GM23338 (cell line): ENCODE measurements around the gene GAL3ST2. TPM values are rescaled to one million over a fixed set of nuclear protein-coding genes. Genes with fewer than 3 reads are reported as not detected.

Experiments
- ATAC-seq: fragments of 200-7000 bp; cut with Tn5 transposase; 3 replicates; pipeline ENCODE4 v1.9.1; 2020
- DNase-seq: peaks from one replicate; pipeline ENCODE4 v3.0.0-alpha.2; 2015; ENCODE audit warnings: low spot score
- H2AFZ ChIP-seq: fragments of 200-600 bp; sonication (generic); 2 replicates; pipeline ENCODE4 v1.8.0; 2016; ENCODE audit warnings: antibody characterized with exemption, mild to moderate bottlenecking, moderate library complexity
- H3F3A ChIP-seq: fragments of 200-600 bp; sonication (generic); replicated peaks from 2 replicates; pipeline ENCODE4 v1.8.0; 2017; ENCODE audit warnings: antibody characterized with exemption, mixed run types, low read depth
- H3K27ac ChIP-seq: fragments of 200-600 bp; sonication (generic); 2 replicates; pipeline ENCODE4 v1.6.1; 2016; ENCODE audit warnings: low read depth
- H3K27me3 ChIP-seq: fragments of 200-600 bp; sonication (generic); 2 replicates; pipeline ENCODE4 v1.8.0; 2016; ENCODE audit warnings: mild to moderate bottlenecking, mixed run types, moderate library complexity; ENCODE audit not compliant: insufficient read depth
- H3K36me3 ChIP-seq: fragments of 200-600 bp; sonication (generic); 2 replicates; pipeline ENCODE4 v1.8.0; 2016; ENCODE audit warnings: mild to moderate bottlenecking; ENCODE audit not compliant: insufficient read depth
- H3K4me1 ChIP-seq: fragments of 200-600 bp; sonication (generic); 2 replicates; pipeline ENCODE4 v1.8.0; 2016; ENCODE audit warnings: mild to moderate bottlenecking, moderate library complexity; ENCODE audit not compliant: insufficient read depth
- H3K4me2 ChIP-seq: fragments of 200-600 bp; sonication (generic); 2 replicates; pipeline ENCODE4 v1.7.1; 2017; ENCODE audit warnings: mixed run types
- H3K4me3 ChIP-seq: fragments of 200-600 bp; sonication (generic); 2 replicates; pipeline ENCODE4 v1.6.1; 2016; ENCODE audit warnings: mixed run types
- H3K79me2 ChIP-seq: fragments of 200-600 bp; sonication (generic); replicated peaks from 2 replicates; pipeline ENCODE4 v1.8.0; 2017; ENCODE audit warnings: mild to moderate bottlenecking; ENCODE audit not compliant: insufficient read depth
- H3K9me2 ChIP-seq: fragments of 200-600 bp; sonication (generic); 2 replicates; pipeline ENCODE4 v1.8.0; 2017; ENCODE audit not compliant: insufficient read depth
- H4K20me1 ChIP-seq: fragments of 200-600 bp; sonication (generic); replicated peaks from 2 replicates; pipeline ENCODE4 v1.8.0; 2017; ENCODE audit warnings: mild to moderate bottlenecking; ENCODE audit not compliant: insufficient read depth
- H3K27ac Mint-ChIP-seq: 2 replicates; pipeline ENCODE4 v1.8.0; 2020; ENCODE audit warnings: inconsistent platforms, mild to moderate bottlenecking, moderate library complexity, mixed read lengths
- H3K27me3 Mint-ChIP-seq: 3 replicates; pipeline ENCODE4 v1.8.0; 2022; ENCODE audit warnings: low read depth, mild to moderate bottlenecking, moderate library complexity, mixed read lengths, inconsistent platforms; ENCODE audit not compliant: insufficient read depth, poor library complexity
- H3K36me3 Mint-ChIP-seq: 3 replicates; pipeline ENCODE4 v1.8.0; 2021; ENCODE audit warnings: low read depth, mild to moderate bottlenecking, inconsistent platforms, moderate library complexity, mixed read lengths
- H3K4me1 Mint-ChIP-seq: 3 replicates; pipeline ENCODE4 v1.8.0; 2020; ENCODE audit warnings: mild to moderate bottlenecking, inconsistent platforms, mixed read lengths
- H3K4me3 Mint-ChIP-seq: 3 replicates; pipeline ENCODE4 v1.8.0; 2021; ENCODE audit warnings: moderate library complexity, mild to moderate bottlenecking, inconsistent platforms, mixed read lengths
- H3K9me3 Mint-ChIP-seq: 3 replicates; pipeline ENCODE4 v1.8.0; 2020; ENCODE audit warnings: moderate library complexity, mild to moderate bottlenecking, inconsistent platforms, mixed read lengths
- CREB1 ChIP-seq: fragments of 250-450 bp; sonication (Bioruptor Pico); IDR thresholded peaks from 2 replicates; pipeline ENCODE4 v1.5.0; 2020; ENCODE audit warnings: low read depth, mild to moderate bottlenecking, moderate library complexity
- EZH2 ChIP-seq: fragments of 200-600 bp; sonication (generic); IDR thresholded peaks from one replicate; pipeline ENCODE4 v1.8.0; 2017; ENCODE audit warnings: antibody characterized with exemption, mild to moderate bottlenecking, low read depth; ENCODE audit not compliant: unreplicated experiment
- EZH2phosphoT487 ChIP-seq: fragments of 200-600 bp; sonication (generic); IDR thresholded peaks from one replicate; pipeline ENCODE4 v1.8.1; 2018; ENCODE audit warnings: antibody characterized with exemption; ENCODE audit not compliant: unreplicated experiment
- JUNB ChIP-seq: IDR thresholded peaks from one replicate; pipeline ENCODE4 v1.6.1; 2016; ENCODE audit warnings: antibody characterized with exemption; ENCODE audit not compliant: unreplicated experiment
- NANOG ChIP-seq: IDR thresholded peaks from 2 replicates; pipeline ENCODE4 v1.6.1; 2016; ENCODE audit warnings: antibody characterized with exemption, borderline replicate concordance
- POLR2AphosphoS5 ChIP-seq: IDR thresholded peaks from 2 replicates; pipeline ENCODE4 v1.6.1; 2016; ENCODE audit warnings: antibody characterized with exemption, low read depth
- REST ChIP-seq: IDR thresholded peaks from one replicate; pipeline ENCODE4 v1.6.1; 2018; ENCODE audit warnings: antibody characterized with exemption; ENCODE audit not compliant: unreplicated experiment
- STAT1 ChIP-seq: IDR thresholded peaks from one replicate; pipeline ENCODE4 v1.6.1; 2016; ENCODE audit warnings: antibody characterized with exemption; ENCODE audit not compliant: unreplicated experiment
- ZNF114 ChIP-seq: fragments of 250-450 bp; sonication (Bioruptor Pico); IDR thresholded peaks from 2 replicates; pipeline ENCODE4 v1.5.0; 2020; ENCODE audit warnings: mild to moderate bottlenecking, moderate library complexity
- ZNF331 ChIP-seq: fragments of 250-450 bp; sonication (Bioruptor Pico); IDR thresholded peaks from 2 replicates; pipeline ENCODE4 v1.5.0; 2020; ENCODE audit warnings: low read depth, mild to moderate bottlenecking, moderate library complexity
- polyA plus RNA-seq: library from polyadenylated mRNA; unstranded; fragments of >200 nt; fragmentation: Nextera tagmentation; extraction: Ambion mirVana; gene quantifications from 2 replicates; pipeline ENCODE4 v1.2.1, GENCODE V29; 2016
- total RNA-seq: library from RNA; depleted of rRNA; stranded (reverse); fragments of >200 nt; shearing (Covaris generic); gene quantifications from 2 replicates; pipeline ENCODE4 v1.2.3, GENCODE V29; 2014
- TF ChIP-seq, protein P1 (sequence below): IDR thresholded peaks from 2 replicates; pipeline ENCODE4 v1.6.1; 2016; ENCODE audit warnings: antibody characterized with exemption
- TF ChIP-seq, protein P2 (sequence below): fragments of 250-450 bp; sonication (Bioruptor Pico); IDR thresholded peaks from 2 replicates; pipeline ENCODE4 v1.5.0; 2020; ENCODE audit warnings: mild to moderate bottlenecking, moderate library complexity

The GAL3ST2 gene
- total and polyA plus RNA-seq, 2 experiments from 2014 or later = 0.19 to 0.24 TPM

DNA sequence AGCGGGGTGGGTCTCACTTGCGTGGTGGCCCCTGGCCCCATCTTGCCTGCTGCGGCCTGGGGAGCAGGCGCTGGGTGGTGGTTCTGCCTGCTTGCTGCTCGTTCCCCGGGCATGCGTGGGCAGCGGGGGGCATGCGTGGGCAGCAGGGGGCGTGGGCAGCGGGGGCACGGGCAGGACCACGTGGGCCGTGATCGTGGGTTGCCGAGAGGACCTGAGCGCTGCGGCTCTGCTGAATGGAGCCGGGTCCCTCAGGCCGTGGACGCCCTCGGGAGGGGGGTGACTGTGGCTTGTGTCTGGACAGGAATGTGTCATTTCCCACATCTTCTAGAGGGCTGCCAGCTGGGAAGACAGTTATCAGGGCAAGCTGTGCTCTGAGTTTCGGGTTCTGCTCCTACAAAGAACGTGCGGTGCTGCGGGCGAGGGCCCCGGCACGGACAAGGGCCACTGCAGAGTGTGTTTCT, 8.3 kb upstream of the GAL3ST2 start (continued):
- no peak for TF ChIP-seq REST
- TF ChIP-seq STAT1 = no peak
- TF ChIP-seq CREB1 (CRISPR knock-in tag) = no peak
- no peak for TF ChIP-seq ZNF331
- no peak for TF ChIP-seq POLR2AphosphoS5

GRCh38 chr2:241768850-241769249, 7.8 kb upstream of the GAL3ST2 start:
- Mint-ChIP-seq H3K36me3 (no peaks in the 10 kb centered on the region), H3K9me3 (no peaks in the 10 kb centered on the region; the same call in 2 of the 3 replicates), H3K4me3 (no peak overlapping the region), H3K4me1 (peaks cover 17% of the 10 kb centered on the region), H3K27ac (no peak overlapping the region), H3K27me3 (peaks cover 6% of the 10 kb centered on the region)
- DNase-seq (no peak), ATAC-seq (no peak)
- Histone ChIP-seq H3K27me3 (no peaks in the 10 kb centered on the region), H3F3A (no peaks in the 10 kb centered on the region), H3K9me2 (no peaks in the 10 kb centered on the region), H4K20me1 (no peaks in the 10 kb centered on the region), H3K79me2 (no peaks in the 10 kb centered on the region), H2AFZ (no peak overlapping the region), H3K4me3 (no peak overlapping the region), H3K4me2 (no peak overlapping the region), H3K27ac (no peak overlapping the region), H3K36me3 (no peaks in the 10 kb centered on the region), H3K4me1 (no peaks in the 10 kb centered on the region)
- TF ChIP-seq ZNF114 (no peak), CREB1 (CRISPR knock-in tag) (no peak), EZH2phosphoT487 (no peak), JUNB (no peak), EZH2 (no peak), REST (no peak), NANOG (no peak)
- TF ChIP-seq, protein P1, sequence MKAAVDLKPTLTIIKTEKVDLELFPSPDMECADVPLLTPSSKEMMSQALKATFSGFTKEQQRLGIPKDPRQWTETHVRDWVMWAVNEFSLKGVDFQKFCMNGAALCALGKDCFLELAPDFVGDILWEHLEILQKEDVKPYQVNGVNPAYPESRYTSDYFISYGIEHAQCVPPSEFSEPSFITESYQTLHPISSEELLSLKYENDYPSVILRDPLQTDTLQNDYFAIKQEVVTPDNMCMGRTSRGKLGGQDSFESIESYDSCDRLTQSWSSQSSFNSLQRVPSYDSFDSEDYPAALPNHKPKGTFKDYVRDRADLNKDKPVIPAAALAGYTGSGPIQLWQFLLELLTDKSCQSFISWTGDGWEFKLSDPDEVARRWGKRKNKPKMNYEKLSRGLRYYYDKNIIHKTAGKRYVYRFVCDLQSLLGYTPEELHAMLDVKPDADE = no peak
- TF ChIP-seq, protein P2, sequence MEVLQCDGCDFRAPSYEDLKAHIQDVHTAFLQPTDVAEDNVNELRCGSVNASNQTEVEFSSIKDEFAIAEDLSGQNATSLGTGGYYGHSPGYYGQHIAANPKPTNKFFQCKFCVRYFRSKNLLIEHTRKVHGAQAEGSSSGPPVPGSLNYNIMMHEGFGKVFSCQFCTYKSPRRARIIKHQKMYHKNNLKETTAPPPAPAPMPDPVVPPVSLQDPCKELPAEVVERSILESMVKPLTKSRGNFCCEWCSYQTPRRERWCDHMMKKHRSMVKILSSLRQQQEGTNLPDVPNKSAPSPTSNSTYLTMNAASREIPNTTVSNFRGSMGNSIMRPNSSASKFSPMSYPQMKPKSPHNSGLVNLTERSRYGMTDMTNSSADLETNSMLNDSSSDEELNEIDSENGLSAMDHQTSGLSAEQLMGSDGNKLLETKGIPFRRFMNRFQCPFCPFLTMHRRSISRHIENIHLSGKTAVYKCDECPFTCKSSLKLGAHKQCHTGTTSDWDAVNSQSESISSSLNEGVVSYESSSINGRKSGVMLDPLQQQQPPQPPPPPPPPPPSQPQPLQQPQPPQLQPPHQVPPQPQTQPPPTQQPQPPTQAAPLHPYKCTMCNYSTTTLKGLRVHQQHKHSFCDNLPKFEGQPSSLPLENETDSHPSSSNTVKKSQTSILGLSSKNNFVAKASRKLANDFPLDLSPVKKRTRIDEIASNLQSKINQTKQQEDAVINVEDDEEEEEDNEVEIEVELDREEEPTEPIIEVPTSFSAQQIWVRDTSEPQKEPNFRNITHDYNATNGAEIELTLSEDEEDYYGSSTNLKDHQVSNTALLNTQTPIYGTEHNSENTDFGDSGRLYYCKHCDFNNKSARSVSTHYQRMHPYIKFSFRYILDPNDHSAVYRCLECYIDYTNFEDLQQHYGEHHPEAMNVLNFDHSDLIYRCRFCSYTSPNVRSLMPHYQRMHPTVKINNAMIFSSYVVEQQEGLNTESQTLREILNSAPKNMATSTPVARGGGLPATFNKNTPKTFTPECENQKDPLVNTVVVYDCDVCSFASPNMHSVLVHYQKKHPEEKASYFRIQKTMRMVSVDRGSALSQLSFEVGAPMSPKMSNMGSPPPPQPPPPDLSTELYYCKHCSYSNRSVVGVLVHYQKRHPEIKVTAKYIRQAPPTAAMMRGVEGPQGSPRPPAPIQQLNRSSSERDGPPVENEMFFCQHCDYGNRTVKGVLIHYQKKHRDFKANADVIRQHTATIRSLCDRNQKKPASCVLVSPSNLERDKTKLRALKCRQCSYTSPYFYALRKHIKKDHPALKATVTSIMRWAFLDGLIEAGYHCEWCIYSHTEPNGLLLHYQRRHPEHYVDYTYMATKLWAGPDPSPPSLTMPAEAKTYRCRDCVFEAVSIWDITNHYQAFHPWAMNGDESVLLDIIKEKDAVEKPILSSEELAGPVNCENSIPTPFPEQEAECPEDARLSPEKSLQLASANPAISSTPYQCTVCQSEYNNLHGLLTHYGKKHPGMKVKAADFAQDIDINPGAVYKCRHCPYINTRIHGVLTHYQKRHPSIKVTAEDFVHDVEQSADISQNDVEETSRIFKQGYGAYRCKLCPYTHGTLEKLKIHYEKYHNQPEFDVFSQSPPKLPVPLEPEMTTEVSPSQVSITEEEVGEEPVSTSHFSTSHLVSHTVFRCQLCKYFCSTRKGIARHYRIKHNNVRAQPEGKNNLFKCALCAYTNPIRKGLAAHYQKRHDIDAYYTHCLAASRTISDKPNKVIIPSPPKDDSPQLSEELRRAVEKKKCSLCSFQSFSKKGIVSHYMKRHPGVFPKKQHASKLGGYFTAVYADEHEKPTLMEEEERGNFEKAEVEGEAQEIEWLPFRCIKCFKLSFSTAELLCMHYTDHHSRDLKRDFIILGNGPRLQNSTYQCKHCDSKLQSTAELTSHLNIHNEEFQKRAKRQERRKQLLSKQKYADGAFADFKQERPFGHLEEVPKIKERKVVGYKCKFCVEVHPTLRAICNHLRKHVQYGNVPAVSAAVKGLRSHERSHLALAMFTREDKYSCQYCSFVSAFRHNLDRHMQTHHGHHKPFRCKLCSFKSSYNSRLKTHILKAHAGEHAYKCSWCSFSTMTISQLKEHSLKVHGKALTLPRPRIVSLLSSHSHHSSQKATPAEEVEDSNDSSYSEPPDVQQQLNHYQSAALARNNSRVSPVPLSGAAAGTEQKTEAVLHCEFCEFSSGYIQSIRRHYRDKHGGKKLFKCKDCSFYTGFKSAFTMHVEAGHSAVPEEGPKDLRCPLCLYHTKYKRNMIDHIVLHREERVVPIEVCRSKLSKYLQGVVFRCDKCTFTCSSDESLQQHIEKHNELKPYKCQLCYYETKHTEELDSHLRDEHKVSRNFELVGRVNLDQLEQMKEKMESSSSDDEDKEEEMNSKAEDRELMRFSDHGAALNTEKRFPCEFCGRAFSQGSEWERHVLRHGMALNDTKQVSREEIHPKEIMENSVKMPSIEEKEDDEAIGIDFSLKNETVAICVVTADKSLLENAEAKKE = no peak
